Measurements from ENCODE around the gene YAP1.

Gene YAP1

GRCh38 chr11:102117472-102118113, 7.3 kb downstream of the YAP1 start:
- DNase-seq, result no peak

- DNase-seq, result no peak
Measured at GRCh38 chr11:102118937-102119336, 8.7 kb downstream of the YAP1 start.

GRCh38 chr11:102119997-102120396, 9.8 kb downstream of the YAP1 start:
- DNase-seq, result no peak

GRCh38 chr11:102120437-102120973, 10.3 kb downstream of the YAP1 start:
- no peak for DNase-seq

- no peak for DNase-seq
Measured at GRCh38 chr11:102121329-102121728, 11.1 kb downstream of the YAP1 start.

- no peak for DNase-seq
Measured at GRCh38 chr11:102134597-102134996, 24.4 kb downstream of the YAP1 start.

- no peak for DNase-seq
Measured at GRCh38 chr11:102135256-102135655, 25.0 kb downstream of the YAP1 start.

GRCh38 chr11:102138223-102138622, 28.0 kb downstream of the YAP1 start:
- no peak for DNase-seq

GRCh38 chr11:102138670-102139069, 28.4 kb downstream of the YAP1 start:
- DNase-seq, result no peak

- DNase-seq, result no peak
Measured at GRCh38 chr11:102139081-102139498, 28.8 kb downstream of the YAP1 start.

GRCh38 chr11:102142333-102142732, 32.1 kb downstream of the YAP1 start:
- DNase-seq, result no peak

- DNase-seq, result no peak
Measured at GRCh38 chr11:102143867-102144266, 33.6 kb downstream of the YAP1 start.

- DNase-seq, result no peak
Measured at GRCh38 chr11:102144357-102145355, 34.4 kb downstream of the YAP1 start.

GRCh38 chr11:102147015-102147414, 36.8 kb downstream of the YAP1 start:
- DNase-seq, result no peak

- DNase-seq, result no peak
Measured at GRCh38 chr11:102147632-102148031, 37.4 kb downstream of the YAP1 start.

- DNase-seq, result no peak
Measured at GRCh38 chr11:102148059-102148458, 37.8 kb downstream of the YAP1 start.

GRCh38 chr11:102151784-102152525, 41.7 kb downstream of the YAP1 start:
- DNase-seq, result no peak

- DNase-seq, result no peak
Measured at GRCh38 chr11:102153082-102153481, 42.8 kb downstream of the YAP1 start.

- DNase-seq, result no peak
Measured at GRCh38 chr11:102154806-102155205, 44.6 kb downstream of the YAP1 start.

- DNase-seq, result no peak
Measured at GRCh38 chr11:102155676-102156075, 45.4 kb downstream of the YAP1 start.

GRCh38 chr11:102157219-102157618, 47.0 kb downstream of the YAP1 start:
- DNase-seq, result no peak

GRCh38 chr11:102158164-102158735, 48.0 kb downstream of the YAP1 start:
- no peak for DNase-seq

GRCh38 chr11:102163368-102163767, 53.1 kb downstream of the YAP1 start:
- DNase-seq, result no peak
